K562 (cell line): ENCODE results near the gene CLDND2. TPM values are rescaled to one million over a fixed set of nuclear protein-coding genes. Genes with fewer than 3 reads are reported as not detected.
A peak's percentile ranks its signal among the peaks of the same experiment; 100 is the strongest.

Source experiments
- BCOR ChIP-seq: fragments of 450-650 bp; IDR thresholded peaks from 2 replicates; pipeline ENCODE4 v1.6.1; 2016
- CHCHD3 ChIP-seq: fragments of 250-450 bp; sonication (Bioruptor Pico); IDR thresholded peaks from 2 replicates; pipeline ENCODE4 v2.1.2; 2022; ENCODE audit warnings: mild to moderate bottlenecking
- CREB3L1 ChIP-seq: fragments of 450-650 bp; IDR thresholded peaks from 2 replicates; pipeline ENCODE4 v1.6.1; 2014; ENCODE audit warnings: low read depth, mild to moderate bottlenecking, moderate library complexity, borderline replicate concordance
- DMBX1 ChIP-seq: fragments of 250-450 bp; sonication (Bioruptor Pico); IDR thresholded peaks from 2 replicates; pipeline ENCODE4 v1.8.0; 2022; ENCODE audit warnings: inconsistent platforms, mild to moderate bottlenecking, moderate library complexity, borderline replicate concordance
- GTF2A2 ChIP-seq: IDR thresholded peaks from 2 replicates; pipeline ENCODE4 v1.6.1; 2016; ENCODE audit warnings: mild to moderate bottlenecking, missing genetic modification characterization, missing compliant biosample characterization
- PHF21A ChIP-seq: fragments of 450-650 bp; IDR thresholded peaks from 2 replicates; pipeline ENCODE4 v1.6.1; 2017; ENCODE audit warnings: low read depth, borderline replicate concordance
- PHTF2 ChIP-seq: fragments of 250-450 bp; sonication (Bioruptor Pico); IDR thresholded peaks from 2 replicates; pipeline ENCODE4 v1.5.0; 2021; ENCODE audit warnings: mild to moderate bottlenecking
- POLR3G ChIP-seq: IDR thresholded peaks from 2 replicates; pipeline ENCODE4 v1.6.1; 2011; ENCODE audit not compliant: insufficient read length, insufficient replicate concordance; ENCODE audit errors: extremely low read depth
- RBFOX2 ChIP-seq: fragments of 200-400 bp; formaldehyde crosslinking; IDR thresholded peaks from 2 replicates; pipeline ENCODE4 v1.6.1; 2017; ENCODE audit warnings: low read depth, mild to moderate bottlenecking, low read length, moderate library complexity
- TAF15 ChIP-seq: fragments of 200-400 bp; formaldehyde crosslinking; IDR thresholded peaks from 2 replicates; pipeline ENCODE4 v1.6.1; 2017; ENCODE audit warnings: mild to moderate bottlenecking, low read depth, low read length, moderate library complexity
- TCF3 ChIP-seq: sonication (generic); formaldehyde crosslinking; IDR thresholded peaks from 2 replicates; pipeline ENCODE4 v1.4.0; 2020; ENCODE audit warnings: mild to moderate bottlenecking, missing genetic modification reagents
- TRIM25 ChIP-seq: fragments of 450-650 bp; IDR thresholded peaks from 2 replicates; pipeline ENCODE4 v1.7.0; 2016; ENCODE audit warnings: borderline replicate concordance
- VEZF1 ChIP-seq: fragments of 200-800 bp; sonication (Bioruptor generic); IDR thresholded peaks from 2 replicates; pipeline ENCODE4 v1.6.1; 2017; ENCODE audit warnings: missing genetic modification characterization, missing compliant biosample characterization
- XRCC5 ChIP-seq: fragments of 200-400 bp; formaldehyde crosslinking; IDR thresholded peaks from 2 replicates; pipeline ENCODE4 v1.6.1; 2017; ENCODE audit warnings: low read depth, mild to moderate bottlenecking, low read length
- ZBTB33 ChIP-seq: sonication (generic); formaldehyde crosslinking; IDR thresholded peaks from 2 replicates; pipeline ENCODE4 v1.8.1; 2023; ENCODE audit warnings: mild to moderate bottlenecking, missing genetic modification reagents
- ZBTB49 ChIP-seq: sonication (generic); formaldehyde crosslinking; IDR thresholded peaks from 2 replicates; pipeline ENCODE4 v1.8.0; 2022; ENCODE audit warnings: missing genetic modification reagents, mild to moderate bottlenecking, borderline replicate concordance
- ZNF589 ChIP-seq: fragments of 200-800 bp; sonication (Bioruptor generic); IDR thresholded peaks from 2 replicates; pipeline ENCODE4 v1.6.1; 2016; ENCODE audit warnings: low read depth, missing genetic modification characterization, missing compliant biosample characterization
- polyA plus RNA-seq, 8 experiments: library from polyadenylated mRNA; depleted of rRNA in 4 of 8; stranded (reverse) in 5 of 8; unstranded in 3 of 8; fragments of >200 nt; fragmentation: Nextera tagmentation in 2 of 8; fragmentation: Illumina TruSeq in 1 of 8; extraction: Ambion mirVana in 2 of 8; extraction: Trizol in 1 of 8; gene quantifications; 2 replicates each; pipeline versions ENCODE4 v1.2.1 to v1.2.3, GENCODE V29; 2011 to 2014; ENCODE audit warnings: inconsistent platforms in 1 of 8, missing spikeins in 1 of 8
- total RNA-seq, 7 experiments: library from RNA; depleted of rRNA in 6 of 7; stranded (reverse); fragments of >200 nt in 6 of 7; fragmentation: Illumina TruSeq in 2 of 7; extraction: Trizol in 2 of 7; gene quantifications; 2 replicates each; pipeline versions ENCODE4 v1.2.1 to v1.2.3, GENCODE V29; 2011 to 2021; ENCODE audit warnings: low replicate concordance in 1 of 7

CLDND2 gene
- total and polyA plus RNA-seq, 9 of the 15 experiments (the other 6 are each of a cell fraction or from before 2014, with no cell fraction given) = 0.45 to 4.0 (median 1.2) TPM; not detected in 3

GRCh38 chr19:51339313-51339686 lies 29.5 kb downstream of the CLDND2 start (continued):
- TF ChIP-seq POLR3G = no peak
- TF ChIP-seq PHF21A = no peak
- no peak for TF ChIP-seq RBFOX2
- TF ChIP-seq ZNF589 (CRISPR knock-in tag) = no peak
- no peak for TF ChIP-seq CREB3L1
- no peak for TF ChIP-seq PHTF2 (CRISPR knock-in tag)
- TF ChIP-seq TAF15 = no peak
- TF ChIP-seq DMBX1 = peak; percentile 36; the same call in 1 of the 2 replicates
- TF ChIP-seq VEZF1 (CRISPR knock-in tag) = no peak
- no peak for TF ChIP-seq TCF3
- no peak for TF ChIP-seq XRCC5
- TF ChIP-seq TRIM25 = peak; percentile 88
- TF ChIP-seq GTF2A2 = no peak
- no peak for TF ChIP-seq ZBTB33 (CRISPR knock-in tag)
- no peak for TF ChIP-seq CHCHD3 (CRISPR knock-in tag)
- TF ChIP-seq ZBTB49 (CRISPR knock-in tag) = no peak
- TF ChIP-seq BCOR = peak; percentile 37; the same call in 1 of the 2 replicates
